Activated T-cell treated with anti-CD3 and anti-CD28 coated beads for 1 hour (primary cell): ENCODE results near the gene LPXN.

Experiments used
- DNase-seq: peaks from one replicate; pipeline ENCODE4 v3.0.0-alpha.2; 2020; ENCODE audit warnings: low read depth

Gene LPXN

DNA sequence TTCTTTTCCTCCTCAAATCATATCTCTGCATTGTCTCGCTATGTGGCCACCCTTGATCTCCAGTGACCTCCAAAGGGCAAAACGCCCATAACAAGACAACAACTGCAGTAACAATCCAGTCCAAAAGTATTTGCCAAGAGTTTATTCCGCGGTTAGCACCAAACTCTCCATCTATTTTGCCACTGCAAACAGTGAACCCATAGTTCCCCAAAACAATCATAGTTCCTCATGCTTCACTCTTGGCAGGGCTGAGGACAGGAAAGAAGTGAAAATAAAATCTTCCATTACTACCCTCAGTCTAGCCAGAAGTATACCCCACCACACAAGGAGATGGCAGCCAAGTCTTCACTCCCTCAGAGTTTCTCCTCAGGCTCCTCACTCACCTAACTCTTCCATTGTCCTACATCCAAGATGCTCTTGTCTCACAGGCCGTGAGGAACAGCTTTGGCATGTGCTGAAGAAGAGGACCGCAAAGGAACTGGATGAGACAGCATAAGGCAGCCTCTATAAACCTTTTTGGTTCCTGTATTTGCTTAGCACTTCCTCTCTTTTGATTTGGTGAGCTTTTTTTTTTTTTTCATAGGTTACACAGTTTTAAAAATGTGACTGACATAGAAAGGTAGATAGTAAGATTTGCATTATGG is at the start of gene LPXN:
Gene LPXN (minus strand): TSS at position 480 of the 644 bp plus-strand sequence. CDS start 84 bp downstream, at position 396.
- peak; percentile 40 for DNase-seq

DNA sequence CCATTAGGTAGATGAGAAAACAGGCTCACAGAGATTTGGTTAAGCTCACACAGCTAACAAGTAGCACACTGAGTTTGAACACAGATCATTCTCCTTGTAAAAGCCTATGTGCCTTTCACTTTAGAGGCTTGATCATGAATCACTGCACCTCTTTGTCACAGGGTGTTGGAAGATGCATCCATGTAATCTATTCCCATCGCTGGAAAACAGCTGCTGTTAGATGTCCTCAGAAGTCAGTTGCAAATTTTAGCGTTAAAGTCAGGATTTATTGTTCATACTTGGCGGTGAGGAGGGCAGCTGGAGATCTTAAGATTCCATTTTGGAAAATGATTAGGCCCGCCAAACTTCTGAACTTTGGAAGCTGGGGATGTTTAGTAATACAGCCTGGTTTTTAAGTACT is 49.4 kb upstream of the LPXN start:
- no peak for DNase-seq

DNA sequence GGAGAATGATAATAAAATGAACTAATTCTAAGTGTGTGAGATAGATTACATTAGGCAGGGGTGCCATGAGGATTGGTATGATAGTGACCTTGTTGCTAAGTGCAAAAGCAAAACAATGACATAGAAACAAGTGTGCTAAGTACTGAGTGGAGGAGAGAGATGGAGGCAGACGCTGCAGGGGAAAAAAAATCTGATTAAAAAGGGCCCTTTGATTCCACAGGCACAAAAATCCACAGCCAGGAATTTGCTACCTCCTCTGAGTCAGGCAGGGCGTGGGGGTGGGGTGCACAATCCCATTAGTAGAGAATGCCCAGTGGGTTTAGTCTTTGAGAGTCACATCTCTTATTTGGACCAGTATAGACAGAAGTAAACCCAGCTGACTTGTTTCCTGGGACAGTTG is 46.7 kb upstream of the LPXN start, which contains the start of gene CNTF:
Gene CNTF (plus strand): TSS at position 322 of the 400 bp plus-strand sequence. CDS start 88 bp downstream, outside the sequence.
- DNase-seq = no peak

DNA sequence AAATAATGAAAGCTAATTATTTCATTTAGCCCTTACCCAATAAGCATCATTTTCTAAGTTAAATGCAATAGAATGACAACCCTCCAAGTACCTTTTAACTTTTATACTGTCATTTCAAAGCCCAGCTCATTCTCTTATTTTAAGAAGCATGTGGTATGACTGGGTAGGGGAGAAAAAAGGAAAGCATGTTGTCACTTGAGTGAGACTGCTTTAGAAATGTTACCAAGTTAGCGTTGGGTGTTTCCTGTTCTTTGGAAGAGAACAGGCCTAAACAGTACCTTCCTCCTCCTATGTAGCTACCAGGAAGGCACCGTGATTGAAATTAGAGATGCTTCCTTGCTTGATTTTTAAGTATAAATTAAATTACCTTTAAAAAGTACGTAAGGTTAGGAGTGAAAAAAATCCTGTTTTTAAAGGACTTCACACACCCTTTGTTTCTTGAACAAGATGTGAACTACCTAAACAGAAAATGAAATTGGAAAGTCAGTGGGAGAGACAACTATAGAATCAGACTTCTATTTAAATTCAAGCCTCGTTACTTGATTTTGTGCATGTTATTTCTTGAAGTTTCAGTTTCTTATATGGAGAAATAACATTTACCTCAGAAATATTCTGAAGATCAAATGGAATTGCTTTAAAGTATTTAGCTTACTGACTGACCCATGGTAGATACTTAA is 46.1 kb upstream of the LPXN start:
- no peak for DNase-seq

DNA sequence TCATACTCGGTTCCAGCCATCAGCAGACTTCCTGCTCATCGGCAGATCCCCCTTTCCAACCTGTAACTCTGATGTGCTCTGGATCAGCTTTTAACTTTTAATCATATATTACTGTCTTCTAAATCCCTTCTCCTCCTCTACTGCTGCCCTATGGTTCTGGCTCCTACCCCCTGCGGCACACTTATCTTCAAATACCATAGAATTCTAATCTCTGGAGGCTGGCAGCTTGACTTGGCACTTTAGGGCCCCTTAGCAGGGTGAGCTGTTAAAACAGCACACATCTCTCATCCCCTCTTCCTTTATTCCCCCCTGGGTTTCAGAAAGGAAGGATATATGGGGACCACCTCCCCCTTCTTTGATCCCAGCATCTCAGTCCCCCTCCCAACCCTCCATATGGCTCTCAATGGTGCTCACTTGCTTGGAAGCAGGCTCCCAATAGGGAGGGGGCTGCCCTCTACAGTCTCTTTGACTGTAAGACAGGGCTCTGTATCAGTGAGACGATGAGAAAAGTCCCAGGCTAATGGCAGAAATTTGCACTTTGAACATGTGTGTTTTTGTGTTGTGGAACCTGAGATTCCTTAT is 42.4 kb upstream of the LPXN start:
- no peak for DNase-seq

DNA sequence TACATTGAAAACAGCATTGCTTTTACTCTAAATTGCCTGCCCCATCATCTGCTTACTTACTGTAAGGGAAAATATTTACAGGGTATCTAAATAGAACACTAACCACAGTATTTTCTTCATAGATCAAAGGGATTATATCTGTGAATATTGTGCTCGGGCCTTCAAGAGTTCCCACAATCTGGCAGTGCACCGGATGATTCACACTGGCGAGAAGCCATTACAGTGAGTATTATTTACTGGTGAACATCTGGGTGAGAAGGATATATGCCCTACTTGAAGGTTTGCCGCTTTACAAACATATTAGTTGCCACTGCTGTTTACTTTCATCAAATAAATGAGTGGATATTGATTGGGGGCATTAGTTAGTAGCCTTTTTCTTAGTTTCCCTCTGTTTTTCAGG is 40.9 kb upstream of the LPXN start:
- no peak for DNase-seq

DNA sequence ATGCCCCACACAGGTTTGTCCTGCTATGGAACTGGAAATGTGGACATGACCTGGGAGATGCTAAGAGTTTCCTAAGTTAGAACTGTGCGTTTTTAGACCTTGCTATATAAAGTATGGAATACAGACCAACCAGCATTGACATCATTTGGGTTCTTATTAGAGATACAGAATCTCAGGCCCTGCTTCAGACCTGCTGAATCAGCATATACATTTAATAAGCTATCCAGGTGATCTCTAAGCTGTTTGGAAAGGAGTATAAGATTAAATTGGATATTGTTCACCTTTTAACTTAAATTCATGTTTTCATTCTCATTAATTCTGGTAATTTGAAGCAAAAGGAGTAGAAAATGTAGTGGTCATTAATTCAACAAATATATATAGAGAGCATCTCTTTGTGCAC is 39.9 kb upstream of the LPXN start:
- DNase-seq = no peak

DNA sequence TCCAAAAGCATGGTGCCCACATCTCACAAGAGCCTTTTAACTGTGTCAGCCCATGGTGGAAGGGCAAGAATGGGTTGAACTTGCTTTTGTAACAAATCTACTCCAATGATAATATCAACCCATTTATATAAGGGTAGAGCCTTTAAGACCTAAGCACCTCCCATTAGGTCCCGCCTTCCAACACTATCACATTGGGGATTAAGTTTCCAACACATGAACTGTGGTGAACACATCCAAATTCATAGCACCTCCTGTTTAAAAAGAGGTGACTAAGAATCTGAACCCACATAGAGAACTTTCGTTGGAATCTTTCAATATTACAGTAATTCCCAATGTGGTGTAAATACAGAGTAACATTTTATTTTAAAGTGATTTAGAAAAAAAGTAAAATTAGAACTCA is 37.6 kb upstream of the LPXN start:
- no peak for DNase-seq

DNA sequence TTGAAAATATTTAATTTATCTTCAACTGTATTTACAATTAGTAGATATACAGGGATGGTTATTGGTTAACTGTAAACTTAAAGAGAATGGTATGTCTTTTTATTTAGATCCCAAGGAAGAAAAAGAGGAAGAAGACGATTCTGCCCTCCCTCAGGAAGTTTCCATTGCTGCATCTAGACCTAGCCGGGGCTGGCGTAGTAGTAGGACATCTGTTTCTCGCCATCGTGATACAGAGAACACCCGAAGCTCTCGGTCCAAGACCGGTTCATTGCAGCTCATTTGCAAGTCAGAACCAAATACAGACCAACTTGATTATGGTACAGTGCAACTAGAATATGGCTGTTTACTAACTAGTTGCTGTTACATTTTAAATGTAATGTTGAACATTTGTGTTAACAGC is 34.1 kb upstream of the LPXN start:
- no peak for DNase-seq

DNA sequence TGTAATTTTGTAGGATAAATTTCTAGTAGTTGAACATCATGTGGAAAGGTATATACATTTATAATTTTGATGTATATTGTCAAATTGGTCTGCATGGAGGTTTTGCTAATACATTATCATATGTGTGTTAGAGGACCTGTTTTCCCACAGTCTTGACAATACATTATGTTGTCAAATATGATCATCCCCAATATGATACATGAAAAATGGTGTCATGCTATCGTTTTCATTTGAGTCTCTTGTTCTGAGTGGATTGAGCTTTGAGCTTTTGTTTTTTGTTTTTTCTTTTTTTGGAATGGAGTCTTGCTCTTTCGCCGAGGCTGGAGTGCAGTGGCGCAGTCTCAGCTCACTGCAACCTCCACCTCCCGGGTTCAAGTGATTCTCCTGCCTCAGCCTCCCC is 32.7 kb upstream of the LPXN start:
- no peak for DNase-seq

DNA sequence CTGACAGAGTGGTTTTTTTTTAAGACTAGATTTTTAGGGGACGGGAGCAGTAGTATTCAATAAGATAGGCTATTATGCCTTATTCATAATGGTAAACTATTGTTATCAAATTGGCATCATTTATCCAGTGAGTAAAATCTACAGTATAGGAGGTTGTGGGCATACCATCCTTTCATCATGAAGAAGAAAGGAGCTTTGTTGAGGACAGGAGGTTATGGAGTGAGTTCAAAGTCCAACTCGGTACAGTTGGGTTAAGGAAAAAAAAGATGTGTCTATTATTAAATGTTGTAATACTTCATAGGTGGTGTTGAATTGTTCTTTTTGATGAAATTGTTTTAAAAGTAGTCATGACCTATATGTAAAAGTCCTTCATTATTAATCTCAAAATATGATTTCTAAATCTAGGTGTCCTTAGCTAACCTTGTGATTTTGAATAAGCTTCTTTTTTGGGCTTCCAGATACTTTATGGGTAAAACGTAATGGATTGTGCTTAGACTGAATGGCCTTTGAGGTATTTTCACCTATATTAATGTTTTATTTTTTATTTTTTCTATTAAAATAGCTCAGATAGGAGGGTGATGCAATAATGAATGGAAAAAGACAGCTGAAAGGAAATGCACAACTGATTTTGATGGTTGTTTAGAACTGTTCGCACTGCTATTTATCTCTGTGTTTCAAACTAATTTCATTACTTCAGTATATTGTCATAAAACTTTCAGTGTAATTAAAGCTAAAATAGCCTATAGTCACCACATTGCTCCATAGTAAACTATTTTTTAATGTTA is 31.5 kb upstream of the LPXN start:
- no peak for DNase-seq

DNA sequence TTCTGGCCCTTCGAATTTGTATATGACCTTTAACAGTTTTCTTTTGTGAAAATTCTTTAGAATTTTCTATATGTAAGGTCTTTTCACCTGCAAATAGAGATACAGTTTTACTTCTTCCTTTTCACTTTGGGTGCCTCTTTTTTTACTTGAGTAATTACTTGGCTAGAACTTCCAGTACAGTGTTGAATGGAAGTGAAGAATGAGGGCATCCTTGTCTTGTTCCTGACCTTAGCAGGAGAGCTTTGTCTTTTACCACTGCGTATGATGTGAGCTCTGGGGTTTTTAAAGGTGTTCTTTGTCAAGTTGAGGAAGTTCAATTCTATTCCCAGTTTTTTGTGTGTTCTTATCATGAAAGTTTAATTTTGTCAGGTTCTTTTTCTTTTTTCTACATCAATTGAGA is 24.9 kb upstream of the LPXN start:
- no peak for DNase-seq

DNA sequence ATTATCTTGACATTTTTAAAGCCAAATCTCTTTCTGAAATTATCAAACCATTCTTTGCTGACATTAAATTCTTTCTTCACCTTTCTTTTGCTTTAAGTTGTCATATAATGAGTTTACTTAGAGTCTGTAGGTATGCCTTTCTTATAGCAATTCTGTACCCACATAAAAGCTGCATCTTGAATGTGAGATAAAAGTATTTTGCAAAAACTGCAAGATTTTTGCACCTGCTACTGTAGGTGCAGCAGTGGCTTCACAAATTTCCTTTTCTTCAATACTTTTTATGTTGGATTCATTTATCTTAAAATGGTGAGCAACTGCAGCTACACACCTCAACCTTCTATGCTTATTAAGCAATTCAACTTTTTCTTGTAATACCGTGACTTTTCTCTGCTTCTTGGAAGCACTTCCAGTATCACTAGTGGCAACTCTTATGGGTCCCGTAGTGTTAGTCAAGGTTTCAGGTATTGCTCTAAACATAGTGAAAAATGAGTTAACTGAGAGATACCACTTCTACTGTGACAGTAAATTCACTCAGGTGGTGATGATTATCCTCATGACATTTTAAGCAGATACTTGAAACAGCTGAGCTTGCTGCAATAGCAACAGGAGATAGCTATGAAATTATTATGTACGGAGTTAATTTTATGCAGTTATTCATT is 22.0 kb upstream of the LPXN start:
- DNase-seq = no peak

DNA sequence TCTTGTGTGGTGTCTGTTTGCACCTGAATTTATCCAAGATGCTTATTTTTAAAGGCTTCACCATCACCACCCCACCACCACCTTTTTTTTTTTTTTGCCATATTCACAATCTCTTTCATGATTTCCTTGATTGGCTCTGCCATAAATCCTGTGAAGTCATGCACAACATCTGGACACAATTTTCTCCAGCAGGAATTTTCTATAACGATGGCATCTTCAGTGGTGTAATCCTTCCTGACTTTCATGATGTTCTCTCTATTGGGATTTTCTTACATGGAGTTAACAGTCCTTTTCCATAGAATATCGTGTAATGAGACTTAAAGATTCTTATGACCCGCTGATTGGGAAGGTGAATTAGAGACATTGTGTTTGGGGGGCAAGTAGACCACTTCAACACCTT is 21.0 kb upstream of the LPXN start:
- no peak for DNase-seq

DNA sequence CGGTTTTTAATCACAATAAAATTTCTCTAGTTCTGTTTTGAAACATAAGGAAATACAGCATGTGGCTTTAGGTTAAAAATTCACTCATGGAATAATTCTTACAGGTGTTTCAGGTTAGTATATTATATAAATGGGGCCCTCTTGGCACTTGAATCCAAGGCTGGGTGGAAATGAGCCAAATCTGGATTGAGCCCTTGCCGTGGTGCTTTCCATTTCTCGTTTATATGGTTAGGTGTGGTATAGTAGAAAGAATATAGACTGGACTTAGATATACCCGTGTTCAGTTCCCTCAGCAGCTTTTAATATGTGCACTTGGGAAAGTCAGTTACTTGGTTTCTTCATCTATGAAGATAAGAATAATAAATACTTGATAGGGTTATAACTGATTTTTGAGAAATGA is 19.2 kb upstream of the LPXN start:
- no peak for DNase-seq

DNA sequence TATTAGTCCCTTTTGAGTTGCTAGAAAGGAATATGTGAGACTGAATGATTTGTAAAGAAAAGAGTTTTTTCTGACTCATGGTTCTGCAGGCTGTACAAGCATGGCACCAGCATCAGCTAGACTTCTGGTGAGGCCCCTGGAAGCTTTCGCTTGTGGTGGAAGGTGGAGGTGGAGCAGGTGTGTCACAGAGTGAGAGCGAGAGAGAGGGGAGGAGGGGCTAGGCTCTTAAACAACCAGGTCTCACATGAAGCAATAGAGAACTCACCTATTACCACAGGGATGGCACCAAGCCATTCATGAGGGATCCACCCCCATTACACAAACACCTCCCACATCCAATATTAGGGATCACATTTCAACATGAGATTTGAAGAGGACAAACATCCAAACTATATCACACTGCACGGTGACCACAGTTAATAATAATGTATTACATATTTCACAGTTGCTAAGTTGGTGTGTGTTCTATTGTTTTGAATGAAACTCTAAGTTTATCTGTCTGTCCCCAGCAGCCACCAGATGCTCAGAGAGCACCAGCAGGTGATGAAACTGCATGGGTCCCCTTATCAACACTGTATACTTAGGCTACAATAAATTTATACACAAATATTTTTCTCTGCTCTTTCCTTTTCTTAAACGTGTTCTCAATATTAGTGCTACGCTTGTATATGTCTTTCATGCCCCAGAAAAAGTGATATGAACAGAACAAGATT is 17.3 kb upstream of the LPXN start:
- DNase-seq = no peak

DNA sequence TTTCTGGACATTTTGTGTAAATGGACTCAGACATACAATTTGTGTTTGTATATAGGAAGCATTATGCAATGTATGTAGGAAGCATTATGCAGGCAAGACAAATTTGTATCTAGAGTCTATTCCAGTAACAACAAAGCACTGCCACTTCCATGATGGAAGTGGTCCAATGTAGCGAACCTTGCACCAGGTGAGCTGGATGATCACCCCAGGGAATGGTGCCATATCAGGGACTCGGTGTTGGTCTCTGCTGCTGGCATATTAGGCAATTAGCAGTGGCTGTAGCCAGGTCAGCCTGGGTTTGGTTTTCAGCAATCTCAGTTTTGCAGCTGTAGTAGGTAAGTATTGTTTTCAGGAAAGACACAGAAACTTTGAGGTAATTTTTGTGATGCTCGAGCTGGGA is 16.0 kb upstream of the LPXN start:
- no peak for DNase-seq

DNA sequence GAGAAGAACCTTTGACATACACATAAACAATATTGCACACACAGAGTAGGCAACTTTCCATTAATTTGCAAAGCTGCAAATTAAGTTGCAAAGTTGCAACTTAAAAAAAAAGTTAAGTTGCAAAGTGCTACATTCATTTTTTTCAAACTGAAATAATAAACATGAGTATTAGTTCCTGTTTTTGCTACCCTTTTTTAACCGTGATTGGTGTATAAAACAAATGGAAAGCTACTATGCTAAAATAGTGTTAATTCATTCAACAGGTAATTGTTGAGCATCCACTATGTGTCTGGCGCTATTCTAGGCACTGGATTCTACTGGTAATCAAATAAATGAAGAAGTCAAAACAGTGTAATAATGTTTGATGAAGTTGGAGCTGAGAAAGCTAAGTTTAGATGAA is 11.3 kb upstream of the LPXN start:
- no peak for DNase-seq

DNA sequence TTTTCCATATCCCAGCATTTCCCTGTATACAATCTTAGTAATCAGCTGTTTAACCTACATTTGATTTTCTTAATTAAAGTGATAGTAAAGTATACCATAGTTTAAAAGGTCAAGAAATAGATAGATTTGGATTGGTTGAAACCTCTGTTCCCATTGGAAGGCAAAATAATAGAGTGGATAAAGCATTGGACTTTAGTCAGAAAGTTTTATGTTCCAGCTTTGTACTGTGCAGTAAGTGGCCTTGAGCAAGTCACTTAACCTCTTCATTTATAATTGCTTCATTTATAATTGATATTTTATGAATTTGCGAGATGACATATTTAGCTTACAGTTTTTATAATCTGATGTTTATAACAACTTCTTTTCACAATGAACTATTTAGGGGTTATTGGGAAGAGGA is 6.8 kb upstream of the LPXN start:
- no peak for DNase-seq

DNA sequence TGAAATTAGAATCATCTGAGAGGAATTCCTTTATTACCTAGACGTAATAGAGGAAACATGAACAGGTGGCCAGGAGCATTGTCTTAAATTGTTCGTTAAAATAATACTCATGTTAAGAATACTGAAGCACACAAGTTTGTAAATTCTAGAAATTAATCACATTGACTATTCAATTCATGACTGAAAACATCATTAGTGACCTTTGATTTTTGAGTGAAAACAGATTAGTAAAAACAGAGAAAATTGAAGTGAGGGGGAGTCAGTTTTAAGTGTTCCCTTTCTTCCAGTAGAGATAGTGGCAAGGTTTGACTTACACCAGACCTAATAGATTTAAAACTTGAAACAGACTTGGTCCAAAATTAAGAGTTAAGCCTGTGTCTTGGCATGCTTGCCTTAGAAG is 4.7 kb upstream of the LPXN start:
- no peak for DNase-seq
